Glomerular endothelial cell (primary cell): Measurements from ENCODE around the gene CHAF1A. TPM values are rescaled to one million over a fixed set of nuclear protein-coding genes. Genes with fewer than 3 reads are reported as not detected.

Experiments used
- DNase-seq: peaks from one replicate; pipeline ENCODE4 v3.0.0-alpha.2; 2011; ENCODE audit warnings: low read depth, low spot score; ENCODE audit errors: extremely low read depth
- total RNA-seq: library from RNA; depleted of rRNA; stranded (reverse); fragments of >200 nt; gene quantifications from 2 replicates; pipeline ENCODE4 v1.2.3, GENCODE V29; 2015

CHAF1A gene
- total RNA-seq, 1 donor from 2014 or later: 12.5 TPM

- DNase-seq: no peak
These were observed 29.6 kb downstream of the CHAF1A start for GRCh38 chr19:4431808-4432674.

GRCh38 chr19:4432918-4433506 lies 30.6 kb downstream of the CHAF1A start:
- no peak for DNase-seq

DNA sequence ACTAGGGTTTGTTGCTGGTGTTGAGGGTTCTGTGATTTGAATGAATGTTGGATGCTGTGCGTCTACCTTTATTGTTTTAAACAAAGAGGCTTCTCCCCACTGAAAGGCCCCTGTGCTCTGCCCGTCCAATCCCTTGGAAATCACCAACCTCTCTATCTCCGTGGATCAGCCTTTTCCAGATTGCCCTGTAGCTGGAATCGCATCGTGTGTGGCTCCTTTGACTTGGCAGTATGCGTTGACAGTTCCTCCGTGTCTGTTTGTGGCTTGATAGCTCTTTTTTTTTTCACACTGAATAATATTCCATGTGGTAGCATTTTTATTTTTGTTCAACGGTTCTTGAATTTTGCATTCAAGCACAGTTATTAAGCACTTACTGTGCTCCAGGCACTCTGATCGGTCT lies 32.0 kb downstream of the CHAF1A start:
- no peak for DNase-seq

DNA sequence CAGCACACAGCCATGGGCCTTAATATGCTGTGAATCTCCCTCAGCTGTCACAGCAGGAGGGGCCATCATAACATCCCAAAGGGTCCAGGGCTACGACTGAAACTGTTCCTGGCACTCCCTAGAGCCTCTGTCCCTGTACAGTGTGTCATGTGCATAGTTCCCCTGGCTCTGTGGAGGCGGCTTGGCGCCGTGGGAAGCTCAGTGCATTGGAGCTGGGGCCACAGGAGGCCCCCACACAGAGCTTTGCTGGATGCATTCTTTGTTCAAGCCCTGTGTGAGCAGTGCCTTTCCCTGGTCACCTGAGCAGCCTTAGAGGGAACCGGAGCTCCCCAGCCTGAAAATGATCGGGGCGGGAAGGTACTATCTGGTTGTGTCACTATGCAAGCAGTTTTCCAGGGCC lies 33.8 kb downstream of the CHAF1A start:
- no peak for DNase-seq

- no peak for DNase-seq
These were observed 34.7 kb downstream of the CHAF1A start for GRCh38 chr19:4437103-4437502.

- no peak for DNase-seq
These were observed 36.8 kb downstream of the CHAF1A start for GRCh38 chr19:4439243-4439642.

- no peak for DNase-seq
These were observed 39.8 kb downstream of the CHAF1A start for GRCh38 chr19:4441994-4442818.

- DNase-seq: no peak
These were observed 40.3 kb downstream of the CHAF1A start for GRCh38 chr19:4442819-4443146.

GRCh38 chr19:4443188-4443587 lies 40.7 kb downstream of the CHAF1A start:
- no peak for DNase-seq

- DNase-seq: no peak
These were observed 41.7 kb downstream of the CHAF1A start for GRCh38 chr19:4443966-4444764.

DNA sequence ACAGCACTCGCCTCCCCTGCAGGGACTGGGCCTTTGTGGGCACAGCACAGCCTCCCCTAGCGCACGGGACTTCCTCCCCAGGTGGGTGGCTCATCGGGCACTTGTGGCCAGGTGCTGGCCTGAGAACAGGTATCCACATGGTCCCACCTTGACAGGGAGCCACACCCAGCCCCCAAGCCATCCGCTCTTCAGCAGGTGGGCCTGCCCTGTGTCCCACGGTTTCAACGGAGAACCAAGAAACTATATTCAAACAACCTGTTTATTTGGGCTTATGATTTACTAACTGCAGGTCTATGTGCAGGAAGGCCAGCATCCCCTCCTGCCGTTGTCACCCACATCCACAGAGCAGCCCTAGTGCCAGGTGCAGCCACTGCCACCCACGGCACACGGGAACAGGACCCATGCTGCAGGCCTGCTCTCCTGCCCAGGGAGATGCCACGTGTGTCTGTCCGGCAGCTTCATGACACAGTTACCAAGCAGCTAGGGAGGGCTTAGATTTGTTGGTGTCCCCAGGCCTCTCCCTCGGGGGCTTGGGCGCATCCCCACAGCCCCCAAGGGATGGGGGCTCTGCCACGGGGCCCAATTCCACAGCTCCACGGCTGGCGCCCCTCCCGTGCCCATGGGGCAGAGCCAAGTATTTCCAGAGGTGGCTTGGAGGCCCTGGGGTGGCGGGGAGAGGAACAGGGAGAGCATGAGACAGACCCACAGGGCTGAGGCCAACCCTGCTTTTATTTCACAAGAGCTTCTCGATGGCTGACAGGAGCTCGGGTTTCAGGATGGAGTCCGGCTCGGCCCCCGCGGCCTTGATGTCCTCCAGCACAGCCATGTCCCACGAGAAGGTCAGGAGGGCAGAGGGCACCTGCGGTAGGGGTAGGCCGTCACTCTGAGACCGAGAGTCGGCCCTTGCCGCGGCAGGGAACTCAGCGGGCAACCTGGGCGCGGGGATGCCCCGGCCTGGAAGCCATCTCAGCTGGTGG lies 42.6 kb downstream of the CHAF1A start:
- no peak for DNase-seq

GRCh38 chr19:4445963-4446703 lies 43.7 kb downstream of the CHAF1A start:
- no peak for DNase-seq

DNA sequence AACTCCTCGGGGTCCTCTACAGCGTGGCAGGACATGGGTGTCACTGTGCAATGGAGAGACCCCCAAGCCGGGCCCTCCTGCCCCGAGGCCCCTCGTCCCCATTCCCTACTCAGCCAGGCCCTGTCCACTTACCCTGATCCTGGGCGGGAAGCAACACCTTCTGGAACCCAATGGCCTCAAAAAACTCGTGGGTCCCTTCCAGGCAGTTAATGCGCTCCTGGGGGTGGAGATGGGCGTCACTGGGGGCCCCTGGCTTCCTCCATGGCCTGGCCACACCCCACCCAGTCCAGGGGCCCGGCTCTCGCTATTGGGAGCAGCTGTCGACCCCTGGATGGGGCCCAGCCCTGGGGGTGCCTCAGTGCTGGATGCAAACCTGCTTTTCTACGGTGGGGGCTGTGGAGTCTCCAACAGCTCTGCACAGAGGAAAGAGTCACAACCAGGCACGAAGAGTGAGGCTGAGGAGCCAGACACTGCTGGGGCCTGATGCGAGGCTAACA lies 44.3 kb downstream of the CHAF1A start:
- no peak for DNase-seq

DNA sequence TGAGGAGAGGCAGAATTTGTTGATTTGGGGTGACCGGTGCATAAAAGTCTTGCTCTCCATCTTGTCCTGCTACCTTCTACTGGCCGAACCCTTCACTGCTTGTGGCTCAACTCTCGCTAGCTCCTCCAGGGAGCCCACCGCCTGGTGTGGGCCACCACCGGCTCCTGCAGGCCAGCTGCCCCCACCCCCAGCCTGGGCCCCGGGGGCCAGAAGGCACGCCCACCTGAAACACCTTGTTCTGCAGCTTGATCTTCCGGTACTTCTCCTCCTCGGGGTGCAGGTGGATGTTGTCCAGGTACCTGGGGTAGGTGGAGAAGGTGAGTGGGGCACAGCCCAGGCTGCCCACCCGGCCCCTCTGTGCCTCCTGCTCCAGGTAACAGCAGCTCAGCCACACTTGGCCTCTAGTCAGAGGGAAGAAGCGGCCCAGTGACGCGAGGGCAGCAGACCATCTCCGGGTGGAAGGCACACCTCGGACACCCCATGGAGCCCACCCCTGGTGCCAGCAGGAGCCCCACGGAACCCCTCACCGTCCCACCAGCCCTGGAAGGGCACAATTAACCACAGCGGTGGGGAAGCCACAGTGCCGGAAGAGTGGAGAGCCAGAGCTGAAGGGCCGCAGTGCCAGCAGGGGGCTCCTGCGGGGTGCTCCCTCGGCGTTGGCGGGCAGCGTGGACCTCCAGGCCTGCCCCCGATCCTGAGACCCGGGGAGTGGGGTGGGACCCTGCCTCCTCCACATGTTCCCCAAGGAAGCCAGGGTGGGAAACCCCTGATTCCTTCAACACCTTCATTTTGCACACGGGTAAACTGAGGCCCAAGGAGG lies 45.1 kb downstream of the CHAF1A start:
- DNase-seq: no peak

DNA sequence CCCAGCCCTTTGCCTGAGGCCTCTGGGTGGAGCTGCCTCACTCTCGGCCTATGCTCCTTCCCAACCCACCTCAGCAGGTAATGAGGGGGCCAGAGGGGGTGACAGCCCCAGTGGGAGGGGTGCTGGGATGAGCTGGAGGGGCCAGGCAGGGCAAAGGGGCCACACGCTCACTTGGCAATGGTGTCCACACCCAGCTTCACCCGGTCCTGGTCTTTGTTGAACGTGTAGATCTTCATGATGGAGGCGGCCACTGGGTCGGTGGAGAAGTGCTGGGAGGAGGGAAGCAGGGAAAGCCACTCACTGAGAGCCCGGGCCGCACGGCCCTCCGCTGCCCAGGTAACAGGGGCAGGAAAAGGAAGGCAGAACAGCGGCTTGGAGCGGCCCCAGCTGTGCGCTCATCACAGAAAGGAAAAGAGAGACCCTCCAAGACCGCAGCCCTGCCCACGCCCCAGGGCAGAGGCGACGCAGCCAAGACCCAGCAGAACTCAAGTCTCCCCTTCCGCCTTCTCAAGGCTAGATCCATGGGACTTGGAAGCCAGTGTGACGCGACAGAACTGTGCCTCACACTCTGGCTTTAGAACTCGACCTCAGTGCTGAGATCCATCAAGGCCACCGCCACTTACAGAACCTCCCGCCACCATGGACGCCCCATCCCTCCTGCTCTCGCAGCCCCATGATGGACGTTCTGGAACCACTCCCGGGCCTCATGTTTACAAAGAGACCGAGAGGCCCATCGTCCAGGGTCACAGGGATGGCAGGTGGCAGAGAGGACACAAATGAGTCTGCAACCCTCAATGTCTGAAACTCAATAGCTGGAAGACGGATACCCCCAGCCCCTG lies 45.9 kb downstream of the CHAF1A start:
- no peak for DNase-seq

DNA sequence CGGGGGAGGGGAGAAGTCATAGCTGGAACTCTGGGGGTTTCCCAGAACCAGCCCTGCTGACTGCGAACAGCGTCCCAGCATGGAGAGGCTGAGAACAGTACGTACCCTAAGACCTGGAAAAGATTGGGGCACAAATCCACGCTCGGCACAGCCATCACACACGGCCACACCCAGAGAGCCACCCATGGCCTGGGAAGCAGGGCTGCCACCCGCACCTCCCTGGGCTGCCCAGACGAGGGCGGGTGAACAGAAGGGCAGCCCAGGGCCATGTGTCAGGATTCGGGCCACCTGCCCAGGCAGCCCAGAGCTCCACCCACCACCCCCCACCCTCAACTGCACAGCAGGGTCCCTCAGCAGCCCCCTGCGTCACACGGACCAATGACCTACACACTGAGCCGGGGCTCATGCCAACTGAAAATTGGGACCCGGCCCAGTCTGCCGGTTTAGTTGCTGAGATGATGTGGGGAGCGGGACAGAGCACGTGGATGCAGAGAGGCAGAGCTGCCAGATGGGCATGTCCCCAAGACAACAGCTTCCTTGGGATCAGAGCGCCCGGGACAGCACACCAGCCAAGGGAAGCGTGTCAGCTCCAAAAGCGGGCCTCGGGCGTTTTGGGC lies 46.7 kb downstream of the CHAF1A start:
- DNase-seq: no peak

DNA sequence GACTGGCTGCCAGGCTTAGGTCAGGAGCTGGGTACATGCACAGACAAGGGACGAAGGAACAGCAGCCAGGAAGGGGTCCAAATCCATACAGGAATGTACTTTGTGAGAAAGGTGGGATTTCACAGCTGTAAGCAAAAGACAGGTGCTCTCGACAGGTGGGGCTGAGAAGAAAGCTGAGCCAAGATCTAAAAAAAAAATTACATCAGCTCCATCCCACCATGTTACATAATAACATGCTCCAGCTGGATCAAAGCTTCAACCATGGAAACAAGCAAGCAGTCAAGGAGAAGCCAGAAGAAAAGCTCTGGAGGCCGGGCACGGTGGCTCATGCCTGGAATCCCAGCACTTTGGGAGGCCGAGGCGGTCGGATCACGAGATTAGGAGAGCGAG lies 47.2 kb downstream of the CHAF1A start:
- no peak for DNase-seq
